ENCODE data around the gene ERC1.

The ERC1 gene

DNA sequence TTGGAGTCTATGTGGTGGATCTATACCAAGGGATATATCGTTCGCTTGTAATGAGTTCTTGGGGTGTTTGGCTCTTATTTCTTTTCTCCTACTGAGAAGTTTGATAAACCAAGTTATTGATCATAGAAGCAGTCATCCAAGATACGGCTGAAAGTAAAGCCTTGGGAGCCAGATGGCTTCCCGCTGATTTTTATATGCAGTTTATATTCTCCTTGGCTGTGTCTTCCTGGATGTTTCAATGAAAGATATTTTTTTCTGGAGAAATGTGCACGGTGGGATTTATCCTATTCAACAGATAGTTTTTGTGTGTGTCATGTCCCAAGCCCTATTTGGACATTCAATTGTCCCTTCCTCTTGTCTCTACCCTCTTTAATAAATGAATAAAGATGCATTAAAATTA is 289.0 kb downstream of the ERC1 start:
- DNase-seq (ENCODE audit: insufficient read length, low spot score) (no peak), FAIRE-seq (no peak)
- no peak for TF ChIP-seq POLR2AphosphoS5 (IDR thresholded peaks at IDR 0.05; ENCODE audit: low read depth, low read length)
- TF ChIP-seq POU2F2 (IDR thresholded peaks at IDR 0.05; ENCODE audit: low read depth, low read length), result no peak
- no peak for TF ChIP-seq PAX5 (IDR thresholded peaks at IDR 0.05; ENCODE audit: insufficient read depth, low read length, severe bottlenecking)
- no peak for TF ChIP-seq TAF1 (IDR thresholded peaks at IDR 0.05; ENCODE audit: low read depth, low read length)
- no peak for TF ChIP-seq POLR2A (IDR thresholded peaks at IDR 0.05; ENCODE audit: low read depth, low read length)
- TF ChIP-seq SPI1 (IDR thresholded peaks at IDR 0.05; ENCODE audit: low read depth, low read length), result no peak

DNA sequence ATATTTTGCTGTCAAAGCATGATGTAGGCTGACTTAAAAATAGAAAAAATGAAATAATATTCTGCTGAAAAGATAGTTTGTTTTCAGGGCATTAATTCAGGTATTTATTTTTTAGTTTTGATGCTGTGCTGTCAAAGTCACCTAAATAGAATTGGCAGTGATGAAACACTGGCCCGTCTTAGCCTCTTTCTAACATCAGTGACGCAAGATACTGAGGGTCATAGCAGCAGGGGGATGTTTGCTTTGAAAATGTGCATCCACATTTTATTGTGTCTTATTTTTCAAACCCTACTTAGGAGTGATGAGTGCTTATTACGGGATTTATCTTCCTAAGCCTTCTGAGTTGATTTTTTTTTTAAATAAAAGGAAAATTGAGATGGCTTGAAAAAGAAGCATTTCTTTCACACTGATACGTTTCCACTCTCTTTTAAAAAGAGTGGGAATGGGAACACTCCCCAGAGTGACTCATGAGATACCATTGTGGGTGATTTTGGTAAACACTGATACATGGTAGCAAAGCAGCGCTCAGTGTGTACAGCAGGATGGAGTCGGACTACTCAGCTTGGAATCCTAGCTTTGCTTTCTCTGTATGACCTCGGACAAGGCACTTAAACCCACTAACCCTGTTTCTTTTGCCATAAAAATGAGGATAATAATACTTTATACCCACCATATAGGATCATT is 290.8 kb downstream of the ERC1 start:
- FAIRE-seq (no peak), DNase-seq (ENCODE audit: insufficient read length, low spot score) (no peak)
- no peak for TF ChIP-seq POLR2A (IDR thresholded peaks at IDR 0.05; ENCODE audit: low read depth, low read length)
- TF ChIP-seq TAF1 (IDR thresholded peaks at IDR 0.05; ENCODE audit: low read depth, low read length), result no peak
- TF ChIP-seq SPI1 (IDR thresholded peaks at IDR 0.05; ENCODE audit: low read depth, low read length), result no peak
- TF ChIP-seq POLR2AphosphoS5 (IDR thresholded peaks at IDR 0.05; ENCODE audit: low read depth, low read length), result no peak
- no peak for TF ChIP-seq POU2F2 (IDR thresholded peaks at IDR 0.05; ENCODE audit: low read depth, low read length)
- TF ChIP-seq PAX5 (IDR thresholded peaks at IDR 0.05; ENCODE audit: insufficient read depth, low read length, severe bottlenecking), result no peak

- DNase-seq (ENCODE audit: insufficient read length, low spot score), result no peak
- no peak for FAIRE-seq
- TF ChIP-seq POU2F2 (IDR thresholded peaks at IDR 0.05; ENCODE audit: low read depth, low read length), result no peak
- no peak for TF ChIP-seq POLR2AphosphoS5 (IDR thresholded peaks at IDR 0.05; ENCODE audit: low read depth, low read length)
- TF ChIP-seq POLR2A (IDR thresholded peaks at IDR 0.05; ENCODE audit: low read depth, low read length), result no peak
- no peak for TF ChIP-seq PAX5 (IDR thresholded peaks at IDR 0.05; ENCODE audit: insufficient read depth, low read length, severe bottlenecking)
- no peak for TF ChIP-seq SPI1 (IDR thresholded peaks at IDR 0.05; ENCODE audit: low read depth, low read length)
- no peak for TF ChIP-seq TAF1 (IDR thresholded peaks at IDR 0.05; ENCODE audit: low read depth, low read length)
These were observed 291.8 kb downstream of the ERC1 start for GRCh38 chr12:1282670-1283315.

- FAIRE-seq (no peak), DNase-seq (ENCODE audit: insufficient read length, low spot score) (no peak)
- TF ChIP-seq POLR2AphosphoS5 (IDR thresholded peaks at IDR 0.05; ENCODE audit: low read depth, low read length) (no peak), SPI1 (IDR thresholded peaks at IDR 0.05; ENCODE audit: low read depth, low read length) (no peak), PAX5 (IDR thresholded peaks at IDR 0.05; ENCODE audit: insufficient read depth, low read length, severe bottlenecking) (no peak), POU2F2 (IDR thresholded peaks at IDR 0.05; ENCODE audit: low read depth, low read length) (no peak), POLR2A (IDR thresholded peaks at IDR 0.05; ENCODE audit: low read depth, low read length) (no peak), TAF1 (IDR thresholded peaks at IDR 0.05; ENCODE audit: low read depth, low read length) (no peak)
These were observed 292.3 kb downstream of the ERC1 start for GRCh38 chr12:1283316-1283715.

DNA sequence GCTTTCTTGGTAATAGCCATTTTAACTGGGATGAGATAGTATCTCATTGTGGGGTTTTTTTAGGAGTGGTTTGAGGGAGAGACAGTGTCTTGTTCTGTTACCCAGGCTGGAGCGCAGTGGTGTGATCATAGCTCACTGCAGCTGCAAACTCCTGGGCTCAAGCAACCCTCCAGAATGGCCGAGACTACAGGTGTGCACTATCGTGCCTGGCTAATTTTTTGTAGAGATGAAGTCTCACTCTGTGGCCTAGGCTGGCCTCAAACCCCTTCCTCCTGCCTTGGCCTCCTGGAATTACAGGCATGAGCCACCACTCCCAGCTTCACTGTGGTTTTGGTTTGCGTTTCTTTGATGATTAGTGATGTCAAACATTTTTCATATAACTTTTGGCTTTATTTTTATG is 293.6 kb downstream of the ERC1 start:
- no peak for FAIRE-seq
- DNase-seq (ENCODE audit: insufficient read length, low spot score), result no peak
- TF ChIP-seq POLR2A (IDR thresholded peaks at IDR 0.05; ENCODE audit: low read depth, low read length), result no peak
- no peak for TF ChIP-seq POLR2AphosphoS5 (IDR thresholded peaks at IDR 0.05; ENCODE audit: low read depth, low read length)
- no peak for TF ChIP-seq SPI1 (IDR thresholded peaks at IDR 0.05; ENCODE audit: low read depth, low read length)
- TF ChIP-seq POU2F2 (IDR thresholded peaks at IDR 0.05; ENCODE audit: low read depth, low read length), result no peak
- no peak for TF ChIP-seq PAX5 (IDR thresholded peaks at IDR 0.05; ENCODE audit: insufficient read depth, low read length, severe bottlenecking)

DNA sequence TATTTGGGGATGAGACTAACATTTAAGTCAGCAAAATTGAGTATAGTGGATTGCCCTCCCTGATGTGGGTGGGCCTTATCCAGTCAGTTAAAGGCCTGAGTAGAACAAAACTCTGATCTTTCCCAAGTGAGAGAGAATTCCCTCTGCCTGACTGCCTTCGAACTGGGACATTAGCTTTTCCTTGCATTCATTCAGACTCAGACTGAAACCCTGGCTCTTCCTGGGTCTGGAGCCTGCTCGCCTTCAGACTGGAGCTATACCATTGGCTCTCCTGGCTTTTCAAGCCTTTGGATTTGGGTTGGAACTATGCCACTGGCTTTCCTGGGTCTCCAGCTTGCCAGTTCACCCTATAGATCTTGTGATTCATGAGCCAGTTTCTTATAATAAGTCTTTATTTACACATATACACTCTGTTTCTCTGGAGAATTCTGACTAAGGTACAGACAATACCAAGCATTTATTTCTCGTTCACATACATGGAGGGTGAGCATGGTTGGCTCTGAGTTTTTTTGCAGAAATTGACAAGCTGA is 296.5 kb downstream of the ERC1 start:
- DNase-seq (ENCODE audit: insufficient read length, low spot score) (no peak), FAIRE-seq (no peak)
- TF ChIP-seq POLR2AphosphoS5 (IDR thresholded peaks at IDR 0.05; ENCODE audit: low read depth, low read length), result no peak

DNA sequence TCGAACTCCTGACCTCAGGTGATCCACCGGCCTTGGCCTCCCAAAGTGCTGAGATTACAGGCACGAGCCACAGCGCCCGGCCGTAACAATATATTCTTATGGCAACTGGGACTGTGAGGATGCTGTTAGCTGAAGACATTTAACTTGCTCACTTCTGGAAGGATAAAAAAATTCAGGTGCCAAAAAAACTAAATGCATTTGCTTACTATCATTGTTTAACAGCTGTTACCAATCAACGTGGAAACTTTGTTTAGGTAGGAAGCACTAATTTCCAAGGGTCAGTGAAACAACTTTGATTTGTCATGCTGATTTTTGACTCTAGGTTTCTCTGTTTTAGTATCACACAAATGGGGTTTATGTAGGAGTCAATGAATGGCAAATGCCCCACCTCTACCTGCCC is 297.3 kb downstream of the ERC1 start:
- TF ChIP-seq POLR2AphosphoS5 (IDR thresholded peaks at IDR 0.05; ENCODE audit: low read depth, low read length), result no peak
- TF ChIP-seq PAX5 (IDR thresholded peaks at IDR 0.05; ENCODE audit: insufficient read depth, low read length, severe bottlenecking), result no peak
- TF ChIP-seq TAF1 (IDR thresholded peaks at IDR 0.05; ENCODE audit: low read depth, low read length), result no peak
- no peak for TF ChIP-seq POU2F2 (IDR thresholded peaks at IDR 0.05; ENCODE audit: low read depth, low read length)
- no peak for TF ChIP-seq POLR2A (IDR thresholded peaks at IDR 0.05; ENCODE audit: low read depth, low read length)
- TF ChIP-seq SPI1 (IDR thresholded peaks at IDR 0.05; ENCODE audit: low read depth, low read length), result no peak
- DNase-seq (ENCODE audit: insufficient read length, low spot score) (no peak), FAIRE-seq (no peak)

- DNase-seq (ENCODE audit: insufficient read length, low spot score) (no peak), FAIRE-seq (no peak)
- TF ChIP-seq POLR2AphosphoS5 (IDR thresholded peaks at IDR 0.05; ENCODE audit: low read depth, low read length) (no peak), POU2F2 (IDR thresholded peaks at IDR 0.05; ENCODE audit: low read depth, low read length) (no peak), POLR2A (IDR thresholded peaks at IDR 0.05; ENCODE audit: low read depth, low read length) (no peak), PAX5 (IDR thresholded peaks at IDR 0.05; ENCODE audit: insufficient read depth, low read length, severe bottlenecking) (no peak), TAF1 (IDR thresholded peaks at IDR 0.05; ENCODE audit: low read depth, low read length) (no peak), SPI1 (IDR thresholded peaks at IDR 0.05; ENCODE audit: low read depth, low read length) (no peak)
These were observed 298.5 kb downstream of the ERC1 start for GRCh38 chr12:1289371-1290155.

GRCh38 chr12:1290716-1291115 is 299.7 kb downstream of the ERC1 start:
- no peak for DNase-seq (ENCODE audit: insufficient read length, low spot score)
- TF ChIP-seq POLR2AphosphoS5 (IDR thresholded peaks at IDR 0.05; ENCODE audit: low read depth, low read length), result no peak
- no peak for TF ChIP-seq POU2F2 (IDR thresholded peaks at IDR 0.05; ENCODE audit: low read depth, low read length)
- no peak for TF ChIP-seq PAX5 (IDR thresholded peaks at IDR 0.05; ENCODE audit: insufficient read depth, low read length, severe bottlenecking)
- TF ChIP-seq TAF1 (IDR thresholded peaks at IDR 0.05; ENCODE audit: low read depth, low read length), result no peak
- TF ChIP-seq SPI1 (IDR thresholded peaks at IDR 0.05; ENCODE audit: low read depth, low read length), result no peak
- TF ChIP-seq POLR2A (IDR thresholded peaks at IDR 0.05; ENCODE audit: low read depth, low read length), result no peak
- FAIRE-seq, result no peak
